ENCODE data around the gene CRCP.
"Not testable (repeated sequence)": the region's sequence is repeated elsewhere in the genome, so short reads cannot be mapped to it uniquely, and the experiment has no call there.

CRCP gene

DNA sequence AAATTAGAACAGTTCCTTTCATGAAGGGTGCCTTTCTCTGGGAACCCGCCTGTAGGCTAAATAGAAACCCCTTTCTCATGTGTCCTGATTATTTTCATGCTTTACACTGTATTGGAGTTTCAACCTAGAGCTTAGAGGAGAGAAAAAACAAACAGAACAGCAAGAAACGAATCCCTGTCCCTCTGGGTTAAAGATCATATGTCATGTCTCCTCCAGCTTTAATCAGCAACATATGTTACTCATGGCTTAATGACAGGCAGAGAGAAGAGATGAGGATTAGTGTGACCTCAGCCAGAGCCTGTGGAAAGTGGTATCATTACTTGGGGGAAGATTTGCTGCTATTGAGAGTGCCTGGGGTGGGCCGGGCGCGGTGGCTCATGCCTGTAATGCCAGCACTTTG is 32.1 kb downstream of the CRCP start:
- Histone ChIP-seq H3K27ac (ENCODE audit: low read length) (no peak overlapping the region), H3K36me3 (replicated peaks; ENCODE audit: insufficient read depth, low read length) (peaks cover 15% of the 10 kb centered on the region)

DNA sequence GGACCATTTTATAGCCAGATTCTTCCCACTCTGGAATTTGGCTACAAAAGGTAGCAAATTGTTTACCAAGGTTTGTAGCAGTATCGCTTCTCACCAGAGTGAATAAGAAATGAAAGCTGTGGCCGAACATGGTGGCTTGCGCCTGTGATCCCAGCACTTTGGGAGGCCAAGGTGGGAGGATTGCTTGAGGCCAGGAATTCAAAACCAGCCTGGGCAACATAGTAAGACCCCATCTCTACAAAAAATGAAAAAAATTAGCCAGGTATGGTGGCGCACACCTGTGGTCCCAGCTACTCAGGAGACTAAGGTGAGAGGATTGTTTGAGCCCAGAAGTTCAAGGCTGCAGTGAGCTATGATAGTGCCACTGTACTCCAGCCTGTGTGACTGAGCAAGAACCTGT is 33.0 kb downstream of the CRCP start:
- H4K20me1 ChIP-seq (ENCODE audit: insufficient read depth, low read length); H3K4me1 ChIP-seq (ENCODE audit: low read length); H3F3A ChIP-seq (ENCODE audit: insufficient read depth, low read length); H3K27ac ChIP-seq (ENCODE audit: low read length); H3K27me3 ChIP-seq (replicated peaks; ENCODE audit: insufficient read depth, low read length); H3K9ac ChIP-seq (ENCODE audit: low read length); H3K4me2 ChIP-seq (ENCODE audit: low read depth, low read length); H3K9me2 ChIP-seq (replicated peaks; ENCODE audit: insufficient read depth, low read length); H2AFZ ChIP-seq (ENCODE audit: low read length); H3K4me3 ChIP-seq (ENCODE audit: low read length); DNase-seq; H3K9me3 ChIP-seq (replicated peaks; ENCODE audit: insufficient read depth, low read length): not testable (repeated sequence)
- Histone ChIP-seq H3K36me3 (replicated peaks; ENCODE audit: insufficient read depth, low read length) (peaks cover 21% of the 10 kb centered on the region), H3K79me2 (ENCODE audit: low read length) (peaks cover 56% of the 10 kb centered on the region)

More for the DNA sequence above, 32.1 kb downstream of the CRCP start:
- no peaks in the 10 kb centered on the region for H3K9me2 ChIP-seq (replicated peaks; ENCODE audit: insufficient read depth, low read length)
- no peak for DNase-seq
- H3K4me2 ChIP-seq (ENCODE audit: low read depth, low read length) = no peak overlapping the region
- TF ChIP-seq EZH2 (optimal IDR thresholded peaks at IDR 0.05; ENCODE audit: low read depth, low read length) (no peak), EZH2phosphoT487 (IDR thresholded peaks at IDR 0.05; ENCODE audit: low read length) (no peak)
- TF ChIP-seq, protein P1, sequence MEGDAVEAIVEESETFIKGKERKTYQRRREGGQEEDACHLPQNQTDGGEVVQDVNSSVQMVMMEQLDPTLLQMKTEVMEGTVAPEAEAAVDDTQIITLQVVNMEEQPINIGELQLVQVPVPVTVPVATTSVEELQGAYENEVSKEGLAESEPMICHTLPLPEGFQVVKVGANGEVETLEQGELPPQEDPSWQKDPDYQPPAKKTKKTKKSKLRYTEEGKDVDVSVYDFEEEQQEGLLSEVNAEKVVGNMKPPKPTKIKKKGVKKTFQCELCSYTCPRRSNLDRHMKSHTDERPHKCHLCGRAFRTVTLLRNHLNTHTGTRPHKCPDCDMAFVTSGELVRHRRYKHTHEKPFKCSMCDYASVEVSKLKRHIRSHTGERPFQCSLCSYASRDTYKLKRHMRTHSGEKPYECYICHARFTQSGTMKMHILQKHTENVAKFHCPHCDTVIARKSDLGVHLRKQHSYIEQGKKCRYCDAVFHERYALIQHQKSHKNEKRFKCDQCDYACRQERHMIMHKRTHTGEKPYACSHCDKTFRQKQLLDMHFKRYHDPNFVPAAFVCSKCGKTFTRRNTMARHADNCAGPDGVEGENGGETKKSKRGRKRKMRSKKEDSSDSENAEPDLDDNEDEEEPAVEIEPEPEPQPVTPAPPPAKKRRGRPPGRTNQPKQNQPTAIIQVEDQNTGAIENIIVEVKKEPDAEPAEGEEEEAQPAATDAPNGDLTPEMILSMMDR (IDR thresholded peaks at IDR 0.05; ENCODE audit: low read length) = no peak
- no peaks in the 10 kb centered on the region for H4K20me1 ChIP-seq (ENCODE audit: insufficient read depth, low read length)
- peaks cover 65% of the 10 kb centered on the region for H3K79me2 ChIP-seq (ENCODE audit: low read length)
- peaks cover 4% of the 10 kb centered on the region for H3K4me1 ChIP-seq (ENCODE audit: low read length)
- no peak overlapping the region for H3K9ac ChIP-seq (ENCODE audit: low read length)
- no peak overlapping the region for H3K4me3 ChIP-seq (ENCODE audit: low read length)
- no peaks in the 10 kb centered on the region for H3K9me3 ChIP-seq (replicated peaks; ENCODE audit: insufficient read depth, low read length)
- no peaks in the 10 kb centered on the region for H3K27me3 ChIP-seq (replicated peaks; ENCODE audit: insufficient read depth, low read length)
- H3F3A ChIP-seq (ENCODE audit: insufficient read depth, low read length) = no peaks in the 10 kb centered on the region; the same call in 1 of the 2 replicates
- H2AFZ ChIP-seq (ENCODE audit: low read length) = no peak overlapping the region

- Histone ChIP-seq H4K20me1 (ENCODE audit: insufficient read depth, low read length) (no peaks in the 10 kb centered on the region), H3K4me1 (ENCODE audit: low read length) (peaks cover 4% of the 10 kb centered on the region)
Measured at GRCh38 chr7:66150471-66150870, 35.8 kb downstream of the CRCP start.

More at GRCh38 chr7:66150471-66150870, 35.8 kb downstream of the CRCP start:
- H3K9me2 ChIP-seq (replicated peaks; ENCODE audit: insufficient read depth, low read length) = no peaks in the 10 kb centered on the region
- TF ChIP-seq EZH2 (optimal IDR thresholded peaks at IDR 0.05; ENCODE audit: low read depth, low read length) = no peak
- TF ChIP-seq, protein P1 (IDR thresholded peaks at IDR 0.05; ENCODE audit: low read length) = no peak
- no peak for TF ChIP-seq EZH2phosphoT487 (IDR thresholded peaks at IDR 0.05; ENCODE audit: low read length)
- no peak overlapping the region for H3K4me2 ChIP-seq (ENCODE audit: low read depth, low read length)
- H3K4me3 ChIP-seq (ENCODE audit: low read length) = no peak overlapping the region
- no peaks in the 10 kb centered on the region; the same call in 1 of the 2 replicates for H3F3A ChIP-seq (ENCODE audit: insufficient read depth, low read length)
- peaks cover 41% of the 10 kb centered on the region for H3K79me2 ChIP-seq (ENCODE audit: low read length)
- no peak overlapping the region for H3K27ac ChIP-seq (ENCODE audit: low read length)
- H3K36me3 ChIP-seq (replicated peaks; ENCODE audit: insufficient read depth, low read length) = peaks cover 22% of the 10 kb centered on the region
- H2AFZ ChIP-seq (ENCODE audit: low read length) = no peak overlapping the region
- no peak for DNase-seq
- H3K9me3 ChIP-seq (replicated peaks; ENCODE audit: insufficient read depth, low read length) = no peaks in the 10 kb centered on the region
- no peaks in the 10 kb centered on the region for H3K27me3 ChIP-seq (replicated peaks; ENCODE audit: insufficient read depth, low read length)
- H3K9ac ChIP-seq (ENCODE audit: low read length) = no peak overlapping the region

Data from MM.1S (cell line).